ENCODE measurements around the gene ASCC3. TPM values are rescaled to one million over a fixed set of nuclear protein-coding genes. Genes with fewer than 3 reads are reported as not detected.

The ASCC3 gene
- total RNA-seq, 5 donors from 2014 or later (not counting 1 experiment from before 2014, with no cell fraction given): 39.2 to 49.6 (median 44.2) TPM

DNA sequence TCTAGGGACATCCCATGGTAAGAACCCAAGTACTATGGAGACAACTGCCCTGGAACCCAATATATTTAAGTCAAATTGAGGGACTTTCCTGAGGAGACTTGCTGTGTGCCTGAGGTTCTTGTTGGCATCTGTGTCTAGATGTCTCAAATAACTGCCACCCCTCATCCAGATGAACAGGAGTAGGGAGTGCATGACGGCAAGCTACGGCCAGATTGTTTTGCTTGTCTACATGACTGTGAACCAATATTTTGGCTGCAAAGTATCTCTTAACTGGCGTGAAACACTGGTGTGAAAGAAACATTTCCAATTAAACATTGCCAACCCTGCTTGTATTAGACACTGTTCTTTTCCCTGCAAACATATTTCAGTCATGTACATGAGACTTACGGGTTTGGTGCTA, 364.0 kb downstream of the ASCC3 start:
- Mint-ChIP-seq H3K4me3 (no peak overlapping the region), H3K4me1 (no peaks in the 10 kb centered on the region), H3K27ac (no peak overlapping the region), H3K27me3 (no peaks in the 10 kb centered on the region), H3K36me3 (peaks cover 44% of the 10 kb centered on the region), H3K9me3 (no peaks in the 10 kb centered on the region)
- POLR2A ChIA-PET: no interaction called here
- H3K36me3 ChIP-seq (ENCODE audit: control insufficient read depth in 2 of 2, extremely low read depth in 1 of 2, insufficient read depth in 1 of 2, low read length in 1 of 2): peaks cover 0 to 25% of the 10 kb centered on the region in 2 donors
- H3K4me1 ChIP-seq (ENCODE audit: control insufficient read depth in 1 of 2, extremely low read depth in 1 of 2, insufficient read depth in 2 of 2, low read length in 2 of 2): no peaks in the 10 kb centered on the region
- no peak overlapping the region for H3K27ac ChIP-seq (ENCODE audit: low read length)
- no peak for DNase-seq
- no peak for ATAC-seq (replicated peaks in 1 of 4)
- H3K9me3 ChIP-seq: no peaks in the 10 kb centered on the region
- WGBS (ENCODE audit: insufficient coverage): 100% methylated on average over 1 of the region's 4 CpGs
- CTCF ChIA-PET: no interaction called here
- no peaks in the 10 kb centered on the region for H3K27me3 ChIP-seq (replicated peaks in 1 of 2; ENCODE audit: control insufficient read depth in 2 of 2, extremely low read depth in 1 of 2, insufficient read depth in 2 of 2, low read length in 1 of 2)
- H3K4me3 ChIP-seq (ENCODE audit: control insufficient read depth in 1 of 2, extremely low read depth in 1 of 2, low read length in 1 of 2): no peak overlapping the region

DNA sequence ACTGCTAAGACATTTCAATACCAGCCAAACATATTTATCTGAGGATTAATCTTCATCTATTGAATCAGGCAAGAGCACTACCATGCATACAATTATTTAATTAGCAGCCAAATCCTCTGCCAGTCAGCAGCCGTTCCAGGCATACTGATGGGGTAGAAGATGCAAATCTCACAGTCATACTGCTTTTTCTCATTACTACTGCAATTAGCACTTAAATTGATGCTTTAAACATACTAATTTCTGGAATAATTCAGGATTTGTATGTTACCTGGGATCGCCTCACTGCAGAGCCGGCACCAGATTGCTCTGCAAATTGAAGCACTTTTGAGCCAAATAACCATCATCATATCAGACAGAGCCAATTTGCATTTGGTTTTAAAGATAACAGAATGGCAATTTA, 366.5 kb downstream of the ASCC3 start:
- peaks cover 0 to 44% of the 10 kb centered on the region in 2 donors for H3K36me3 ChIP-seq (ENCODE audit: control insufficient read depth in 2 of 2, extremely low read depth in 1 of 2, insufficient read depth in 1 of 2, low read length in 1 of 2)
- ChIA-PET POLR2A (no interaction called here), CTCF (no interaction called here)
- no peaks in the 10 kb centered on the region for H3K4me1 ChIP-seq (ENCODE audit: control insufficient read depth in 1 of 2, extremely low read depth in 1 of 2, insufficient read depth in 2 of 2, low read length in 2 of 2)
- no peak overlapping the region for H3K4me3 Mint-ChIP-seq
- H3K36me3 Mint-ChIP-seq: peaks cover 54% of the 10 kb centered on the region
- no peak for DNase-seq
- no peaks in the 10 kb centered on the region for H3K9me3 Mint-ChIP-seq
- H3K27me3 Mint-ChIP-seq: no peaks in the 10 kb centered on the region
- no CpG with 5 or more reads among the region's 3 CpGs for WGBS (ENCODE audit: insufficient coverage)
- H3K9me3 ChIP-seq: no peaks in the 10 kb centered on the region
- no peak for ATAC-seq (replicated peaks in 1 of 4)
- H3K4me3 ChIP-seq (ENCODE audit: control insufficient read depth in 1 of 2, extremely low read depth in 1 of 2, low read length in 1 of 2): no peak overlapping the region
- no peak overlapping the region for H3K27ac Mint-ChIP-seq
- no peaks in the 10 kb centered on the region for H3K4me1 Mint-ChIP-seq
- H3K27ac ChIP-seq (ENCODE audit: low read length): no peak overlapping the region
- H3K27me3 ChIP-seq (replicated peaks in 1 of 2; ENCODE audit: control insufficient read depth in 2 of 2, extremely low read depth in 1 of 2, insufficient read depth in 2 of 2, low read length in 1 of 2): no peaks in the 10 kb centered on the region

DNA sequence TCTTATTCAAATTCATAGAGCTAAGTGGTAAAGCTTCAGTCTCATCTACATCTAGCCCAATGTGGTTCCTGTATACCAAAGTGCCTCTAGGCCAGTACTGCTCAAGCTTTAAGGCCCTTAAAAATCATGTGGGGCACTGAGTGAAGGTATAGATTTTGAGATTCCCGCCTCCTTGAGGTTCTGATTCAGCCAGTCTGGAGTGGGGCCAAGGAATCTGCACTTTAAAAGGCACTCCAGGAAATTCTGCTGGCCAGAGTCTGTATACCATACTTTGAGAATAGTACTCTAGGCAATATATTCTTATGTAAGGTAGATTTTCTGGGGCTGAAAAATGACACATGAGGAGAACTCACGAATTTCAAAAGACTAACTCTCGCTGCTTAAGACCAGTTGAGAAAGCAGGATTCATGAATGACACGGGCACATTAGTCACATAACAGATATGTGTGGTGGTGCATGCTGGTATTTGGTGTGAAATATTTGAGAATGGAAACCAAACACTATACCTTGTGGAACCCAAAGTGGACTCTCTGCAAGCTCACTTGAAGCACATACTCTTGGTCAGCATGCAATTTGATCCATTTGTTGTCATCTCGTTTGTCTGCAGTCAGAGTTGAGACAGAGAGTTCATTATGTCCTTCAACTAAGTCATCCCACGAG, 368.8 kb downstream of the ASCC3 start:
- Mint-ChIP-seq H3K27ac (no peak overlapping the region), H3K4me1 (no peaks in the 10 kb centered on the region), H3K4me3 (no peak overlapping the region), H3K9me3 (no peaks in the 10 kb centered on the region), H3K36me3 (peaks cover 60% of the 10 kb centered on the region), H3K27me3 (no peaks in the 10 kb centered on the region)
- Histone ChIP-seq H3K27me3 (replicated peaks in 1 of 2; ENCODE audit: control insufficient read depth in 2 of 2, extremely low read depth in 1 of 2, insufficient read depth in 2 of 2, low read length in 1 of 2) (no peaks in the 10 kb centered on the region), H3K36me3 (ENCODE audit: control insufficient read depth in 2 of 2, extremely low read depth in 1 of 2, insufficient read depth in 1 of 2, low read length in 1 of 2) (peaks cover 0 to 45% of the 10 kb centered on the region in 2 donors), H3K9me3 (no peaks in the 10 kb centered on the region), H3K4me3 (ENCODE audit: control insufficient read depth in 1 of 2, extremely low read depth in 1 of 2, low read length in 1 of 2) (no peak overlapping the region), H3K27ac (ENCODE audit: low read length) (no peak overlapping the region), H3K4me1 (ENCODE audit: control insufficient read depth in 1 of 2, extremely low read depth in 1 of 2, insufficient read depth in 2 of 2, low read length in 2 of 2) (no peaks in the 10 kb centered on the region)
- no peak for ATAC-seq (replicated peaks in 1 of 4)
- WGBS (ENCODE audit: insufficient coverage): 91% methylated on average over 4 of the region's 6 CpGs
- ChIA-PET CTCF (no interaction called here), POLR2A (no interaction called here)
- no peak for DNase-seq

DNA sequence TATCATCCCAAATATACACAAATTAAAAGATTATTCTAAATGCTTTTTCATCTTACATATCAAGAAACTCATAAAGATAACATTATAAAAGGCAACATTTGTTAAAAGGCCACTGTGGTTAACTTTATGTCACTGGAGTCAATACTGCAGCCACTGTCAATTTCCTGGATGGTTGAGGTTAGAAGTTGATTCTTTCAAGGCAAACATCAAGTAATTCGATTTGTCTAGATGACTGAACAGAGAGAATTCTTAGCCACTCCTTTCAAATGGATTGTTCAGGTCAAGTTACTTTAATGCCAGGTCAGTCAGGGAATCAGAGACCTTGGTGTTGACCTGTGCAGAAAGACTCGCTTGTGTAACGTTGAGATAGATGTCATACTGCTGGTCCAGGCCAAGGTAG, 372.0 kb downstream of the ASCC3 start:
- H3K27me3 Mint-ChIP-seq: no peaks in the 10 kb centered on the region
- ATAC-seq (replicated peaks in 1 of 4): no peak
- H3K4me1 Mint-ChIP-seq: no peaks in the 10 kb centered on the region
- ChIA-PET POLR2A (no interaction called here), CTCF (no interaction called here)
- Histone ChIP-seq H3K4me3 (ENCODE audit: control insufficient read depth in 1 of 2, extremely low read depth in 1 of 2, low read length in 1 of 2) (no peak overlapping the region), H3K27ac (ENCODE audit: low read length) (no peak overlapping the region), H3K9me3 (no peaks in the 10 kb centered on the region), H3K36me3 (ENCODE audit: control insufficient read depth in 2 of 2, extremely low read depth in 1 of 2, insufficient read depth in 1 of 2, low read length in 1 of 2) (peaks cover 0 to 32% of the 10 kb centered on the region in 2 donors), H3K27me3 (replicated peaks in 1 of 2; ENCODE audit: control insufficient read depth in 2 of 2, extremely low read depth in 1 of 2, insufficient read depth in 2 of 2, low read length in 1 of 2) (no peaks in the 10 kb centered on the region), H3K4me1 (ENCODE audit: control insufficient read depth in 1 of 2, extremely low read depth in 1 of 2, insufficient read depth in 2 of 2, low read length in 2 of 2) (no peaks in the 10 kb centered on the region)
- DNase-seq: no peak
- no peaks in the 10 kb centered on the region for H3K9me3 Mint-ChIP-seq
- no peak overlapping the region for H3K4me3 Mint-ChIP-seq
- WGBS (ENCODE audit: insufficient coverage): no CpG with 5 or more reads among the region's 3 CpGs
- no peak overlapping the region for H3K27ac Mint-ChIP-seq
- peaks cover 44% of the 10 kb centered on the region for H3K36me3 Mint-ChIP-seq

DNA sequence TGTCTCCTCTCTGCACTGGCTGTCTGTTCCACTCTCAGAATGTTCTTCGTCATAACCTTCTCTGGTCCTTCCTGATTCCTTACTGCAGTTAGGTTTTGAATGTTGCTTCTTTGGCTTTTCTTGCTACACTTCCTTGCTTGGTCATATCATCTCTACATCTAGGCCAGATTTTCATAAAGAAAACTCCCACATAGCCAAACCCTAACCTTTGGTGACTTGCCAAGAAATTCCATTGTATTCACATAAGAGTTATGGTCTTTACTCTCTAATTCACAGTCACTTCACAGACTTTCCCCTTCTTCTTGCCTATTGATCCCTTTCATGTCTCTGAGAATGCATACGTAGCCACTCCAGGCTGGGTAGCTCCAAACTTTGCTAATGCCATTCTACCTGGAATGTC, 374.5 kb downstream of the ASCC3 start:
- WGBS (ENCODE audit: insufficient coverage): 80% methylated on average over 1 of the region's 2 CpGs
- ATAC-seq (replicated peaks in 1 of 4): no peak
- H3K9me3 Mint-ChIP-seq: no peaks in the 10 kb centered on the region

GRCh38 chr6:100504786-100505737, 376.1 kb downstream of the ASCC3 start:
- peaks cover 0 to 1% (median 0%) of the 10 kb centered on the region in 3 donors for H3K9me3 Mint-ChIP-seq
- no peaks in the 10 kb centered on the region for H3K27me3 ChIP-seq (replicated peaks in 1 of 2; ENCODE audit: control insufficient read depth in 2 of 2, extremely low read depth in 1 of 2, insufficient read depth in 2 of 2, low read length in 1 of 2)

More for the DNA sequence above, 374.5 kb downstream of the ASCC3 start:
- Mint-ChIP-seq H3K36me3 (peaks cover 29% of the 10 kb centered on the region), H3K27ac (no peak overlapping the region), H3K27me3 (no peaks in the 10 kb centered on the region), H3K4me1 (no peaks in the 10 kb centered on the region), H3K4me3 (no peak overlapping the region)
- H3K4me3 ChIP-seq (ENCODE audit: control insufficient read depth in 1 of 2, extremely low read depth in 1 of 2, low read length in 1 of 2): no peak overlapping the region
- H3K27ac ChIP-seq (ENCODE audit: low read length): no peak overlapping the region
- no peaks in the 10 kb centered on the region for H3K4me1 ChIP-seq (ENCODE audit: control insufficient read depth in 1 of 2, extremely low read depth in 1 of 2, insufficient read depth in 2 of 2, low read length in 2 of 2)
- POLR2A ChIA-PET: no interaction called here
- no peaks in the 10 kb centered on the region for H3K27me3 ChIP-seq (replicated peaks in 1 of 2; ENCODE audit: control insufficient read depth in 2 of 2, extremely low read depth in 1 of 2, insufficient read depth in 2 of 2, low read length in 1 of 2)
- DNase-seq: no peak
- H3K9me3 ChIP-seq: no peaks in the 10 kb centered on the region
- H3K36me3 ChIP-seq (ENCODE audit: control insufficient read depth in 2 of 2, extremely low read depth in 1 of 2, insufficient read depth in 1 of 2, low read length in 1 of 2): peaks cover 0 to 20% of the 10 kb centered on the region in 2 donors
- CTCF ChIA-PET: no interaction called here

More at GRCh38 chr6:100504786-100505737, 376.1 kb downstream of the ASCC3 start:
- Histone ChIP-seq H3K27ac (ENCODE audit: low read length) (no peak overlapping the region), H3K36me3 (ENCODE audit: control insufficient read depth in 2 of 2, extremely low read depth in 1 of 2, insufficient read depth in 1 of 2, low read length in 1 of 2) (peaks cover 0 to 8% of the 10 kb centered on the region in 2 donors), H3K9me3 (no peaks in the 10 kb centered on the region), H3K4me3 (ENCODE audit: control insufficient read depth in 1 of 2, extremely low read depth in 1 of 2, low read length in 1 of 2) (no peak overlapping the region), H3K4me1 (ENCODE audit: control insufficient read depth in 1 of 2, extremely low read depth in 1 of 2, insufficient read depth in 2 of 2, low read length in 2 of 2) (no peaks in the 10 kb centered on the region)
- POLR2A ChIA-PET: no interaction called here
- Mint-ChIP-seq H3K27me3 (peaks cover 1 to 2% of the 10 kb centered on the region in 2 donors), H3K4me3 (no peak overlapping the region), H3K27ac (no peak overlapping the region), H3K36me3 (peaks cover 15% of the 10 kb centered on the region), H3K4me1 (no peaks in the 10 kb centered on the region)
- DNase-seq (no peak), ATAC-seq (replicated peaks in 1 of 4) (no peak)
- CTCF ChIA-PET: no interaction called here
- WGBS (ENCODE audit: insufficient coverage): 72% methylated on average over 2 of the region's 6 CpGs
